RWPE2 (cell line): Measurements from ENCODE around the gene ACAP3.

Experiments used
- ATAC-seq: fragments of 200-7000 bp; cut with Tn5 transposase; 3 replicates; pipeline ENCODE4 v1.9.1; 2021; ENCODE audit warnings: low read depth
- DNase-seq: peaks from one replicate; pipeline ENCODE4 v3.0.0-alpha.2; 2020; ENCODE audit warnings: low spot score
- H3K27ac ChIP-seq: fragments of 450-650 bp; 2 replicates; pipeline ENCODE4 v1.5.1; 2017; ENCODE audit warnings: mild to moderate bottlenecking; ENCODE audit not compliant: poor library complexity, severe bottlenecking
- H3K27me3 ChIP-seq: fragments of 250-450 bp; sonication (Bioruptor Pico); 2 replicates; pipeline ENCODE4 v1.5.1; 2021; ENCODE audit warnings: mild to moderate bottlenecking, moderate library complexity; ENCODE audit not compliant: insufficient read depth, poor library complexity, severe bottlenecking
- H3K36me3 ChIP-seq: fragments of 250-450 bp; sonication (Bioruptor Pico); 2 replicates; pipeline ENCODE4 v1.5.1; 2020; ENCODE audit warnings: low read depth, mild to moderate bottlenecking, moderate library complexity
- H3K4me1 ChIP-seq: fragments of 250-450 bp; sonication (Bioruptor Pico); 2 replicates; pipeline ENCODE4 v1.5.1; 2021; ENCODE audit warnings: mild to moderate bottlenecking, moderate library complexity; ENCODE audit not compliant: insufficient read depth, poor library complexity, severe bottlenecking
- H3K4me3 ChIP-seq: fragments of 250-450 bp; sonication (Bioruptor Pico); 2 replicates; pipeline ENCODE4 v1.5.1; 2021; ENCODE audit warnings: mild to moderate bottlenecking, moderate library complexity; ENCODE audit not compliant: severe bottlenecking
- H3K9me3 ChIP-seq: fragments of 250-450 bp; sonication (Bioruptor Pico); 2 replicates; pipeline ENCODE4 v1.5.1; 2021; ENCODE audit warnings: mild to moderate bottlenecking, moderate library complexity; ENCODE audit not compliant: severe bottlenecking
- CTCF ChIP-seq: fragments of 450-650 bp; IDR thresholded peaks from one replicate; pipeline ENCODE4 v1.5.1; 2017; ENCODE audit warnings: mild to moderate bottlenecking, moderate library complexity; ENCODE audit not compliant: poor library complexity, severe bottlenecking

The ACAP3 gene

DNA sequence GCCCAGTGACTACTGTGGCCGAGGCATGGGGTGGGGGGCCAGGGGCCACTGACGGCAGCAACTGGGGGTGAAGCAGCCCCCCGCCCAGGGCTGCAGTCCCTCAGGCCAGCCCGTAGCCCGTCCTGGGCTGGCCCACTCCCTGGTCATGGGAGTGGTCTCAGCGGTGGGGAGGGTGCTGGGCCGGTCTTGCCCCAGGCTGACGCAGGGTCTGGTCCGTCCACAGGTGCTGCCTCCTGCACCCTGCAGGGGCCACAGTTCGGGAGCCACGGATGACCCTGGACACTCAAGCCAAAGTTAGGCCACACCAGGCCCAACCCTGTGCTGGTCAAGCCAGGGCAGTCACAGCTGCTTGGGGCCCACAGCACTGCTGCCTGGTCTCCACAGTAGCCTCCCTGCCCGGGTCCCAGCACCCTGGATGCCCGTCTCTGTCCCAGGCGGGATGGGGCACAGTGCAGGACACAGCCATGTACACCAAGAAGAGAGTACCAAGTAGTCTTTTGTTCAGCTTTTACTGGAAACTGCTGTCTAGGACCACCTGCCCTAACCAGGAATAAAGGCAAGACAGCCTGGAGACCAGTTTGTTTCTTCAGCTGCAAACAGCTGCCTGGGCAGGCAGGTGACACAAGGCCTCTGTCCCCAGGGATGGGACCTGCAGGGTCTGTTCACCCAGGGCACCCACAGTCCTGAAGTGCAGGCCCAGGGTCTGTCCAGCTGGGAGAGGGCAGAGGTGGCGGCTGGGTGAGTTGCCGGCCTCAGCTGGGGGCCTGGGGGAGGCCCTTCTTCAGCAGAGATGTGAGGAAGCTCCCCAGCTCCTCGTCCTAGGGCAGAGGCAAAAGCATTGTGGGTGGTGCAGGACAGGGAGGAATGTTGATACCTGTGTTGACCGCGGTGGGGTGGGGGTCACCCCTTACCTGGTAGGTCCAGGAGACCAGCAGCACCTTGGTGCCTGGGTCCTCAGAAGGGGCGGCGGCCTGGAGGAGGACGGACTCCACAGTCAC is 3.7 kb upstream of the ACAP3 start:
- no peak for DNase-seq
- Histone ChIP-seq H3K36me3 (peaks cover 60% of the 10 kb centered on the region), H3K4me3 (no peak overlapping the region), H3K27me3 (no peaks in the 10 kb centered on the region), H3K27ac (no peak overlapping the region), H3K9me3 (no peaks in the 10 kb centered on the region), H3K4me1 (peaks cover under 1% of the 10 kb centered on the region)
- ATAC-seq: no peak
- no peak for TF ChIP-seq CTCF

DNA sequence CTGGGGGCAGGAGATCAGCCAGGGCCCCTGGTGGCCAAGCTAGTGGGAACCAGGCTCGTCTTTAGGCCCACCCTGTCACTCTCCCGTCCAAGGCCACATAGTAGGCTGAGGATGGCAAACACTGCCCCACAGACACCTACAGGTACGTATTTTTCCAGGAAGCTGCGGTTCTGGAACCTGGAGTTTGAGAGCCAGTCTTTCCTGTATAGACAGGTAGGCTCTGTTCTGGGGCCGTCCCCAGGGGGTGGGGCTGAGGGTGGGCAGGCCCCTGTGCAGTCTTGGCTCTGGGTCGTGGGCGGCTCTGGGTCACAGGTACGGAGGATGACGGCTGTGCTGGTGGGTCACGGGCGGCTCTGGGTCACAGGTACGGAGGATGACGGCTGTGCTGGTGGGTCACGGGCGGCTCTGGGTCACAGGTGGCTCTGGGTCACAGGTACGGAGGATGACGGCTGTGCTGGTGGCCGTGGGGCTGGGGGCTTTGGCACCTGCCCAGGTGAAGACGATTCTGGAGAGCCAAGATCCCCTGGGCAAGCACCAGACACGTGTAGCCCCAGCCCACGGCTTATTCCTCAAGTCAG is 2.8 kb upstream of the ACAP3 start:
- H3K27me3 ChIP-seq: no peaks in the 10 kb centered on the region
- H3K36me3 ChIP-seq: peaks cover 54% of the 10 kb centered on the region
- H3K4me1 ChIP-seq: peaks cover 7% of the 10 kb centered on the region
- H3K4me3 ChIP-seq: no peak overlapping the region
- peak overlapping the region; percentile 89 for H3K27ac ChIP-seq
- ATAC-seq (no peak), DNase-seq (no peak)
- no peaks in the 10 kb centered on the region for H3K9me3 ChIP-seq
- TF ChIP-seq CTCF: no peak

DNA sequence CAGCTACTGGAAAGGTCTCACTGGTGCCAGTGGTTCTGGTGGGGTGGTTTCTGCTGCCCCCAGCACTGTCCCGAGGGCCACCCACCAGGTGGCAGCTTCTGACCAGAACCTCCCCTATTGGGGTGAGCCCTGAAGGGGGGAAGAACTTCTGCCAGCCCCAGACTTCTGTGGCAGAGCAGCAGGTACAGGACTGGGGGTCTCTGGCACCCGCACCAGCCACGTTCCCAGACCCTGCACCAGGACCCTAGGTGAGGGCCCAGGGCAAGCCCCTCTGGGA is 2.3 kb upstream of the ACAP3 start:
- H3K27ac ChIP-seq: peak overlapping the region; percentile 89
- H3K4me3 ChIP-seq: peak overlapping the region; percentile 86
- ATAC-seq (no peak), DNase-seq (no peak)
- H3K27me3 ChIP-seq: no peaks in the 10 kb centered on the region
- no peaks in the 10 kb centered on the region for H3K9me3 ChIP-seq
- TF ChIP-seq CTCF: peak; percentile 8
- H3K4me1 ChIP-seq: peaks cover 11% of the 10 kb centered on the region
- H3K36me3 ChIP-seq: peaks cover 50% of the 10 kb centered on the region

- Histone ChIP-seq H3K4me3 (peak overlapping the region; percentile 86), H3K27ac (peak overlapping the region; percentile 89), H3K9me3 (no peaks in the 10 kb centered on the region), H3K36me3 (peaks cover 45% of the 10 kb centered on the region), H3K4me1 (peaks cover 17% of the 10 kb centered on the region), H3K27me3 (no peaks in the 10 kb centered on the region)
- no peak for TF ChIP-seq CTCF
- DNase-seq (no peak), ATAC-seq (0 out of 3 replicates have a peak, but pooled peaks have one; percentile 0)
Observed at GRCh38 chr1:1309251-1310108, 1.8 kb upstream of the ACAP3 start.
